Mucosa of descending colon (tissue), 3 donors: ENCODE measurements around the gene SPATA19. TPM values are rescaled to one million over a fixed set of nuclear protein-coding genes. Genes with fewer than 3 reads are reported as not detected.

Source experiments
- ATAC-seq: fragments of 200-7000 bp; cut with Tn5 transposase; one replicate; pipeline ENCODE4 v1.9.1; 2020; ENCODE audit warnings: mild to moderate bottlenecking, moderate library complexity
- DNase-seq, 3 donors: peaks; one replicate each; pipeline ENCODE4 v3.0.0-alpha.2; 2020
- H3K36me3 ChIP-seq: fragments of 200-600 bp; one replicate; pipeline ENCODE4 v1.8.0; 2021; ENCODE audit warnings: low read depth, mild to moderate bottlenecking
- H3K4me1 ChIP-seq: fragments of 200-600 bp; one replicate; pipeline ENCODE4 v1.8.0; 2021; ENCODE audit warnings: low read depth, mild to moderate bottlenecking
- H3K4me3 ChIP-seq: fragments of 200-600 bp; one replicate; pipeline ENCODE4 v1.8.0; 2021; ENCODE audit warnings: mild to moderate bottlenecking
- H3K9me3 ChIP-seq: fragments of 200-600 bp; one replicate; pipeline ENCODE4 v1.8.0; 2021; ENCODE audit warnings: mild to moderate bottlenecking
- CTCF ChIP-seq: fragments of 200-600 bp; IDR thresholded peaks from one replicate; pipeline ENCODE4 v1.8.0; 2022; ENCODE audit warnings: antibody characterized with exemption, mild to moderate bottlenecking
- intact Hi-C, 2 donors: fragments of 100-400 bp; cut with DNase I in 1 of 2; cut with micrococcal nuclease in 1 of 2; formaldehyde crosslinking; loops; one replicate each; pipeline versions ENCODE4 v1.11.0 to v1.11.1; 2022; cut with DNase I, micrococcal nuclease
- total RNA-seq, 3 donors: library from RNA; stranded (reverse); fragmentation: NEBNext Ultra II Directional in 2 of 3; extraction: Animal tissue kit (Norgen Biotek cat#: 25700) in 2 of 3; gene quantifications; one replicate each; pipeline versions ENCODE4 v1.2.1 to v1.2.4, GENCODE V29; 2021 to 2023
- donor health status: DM: no; HTN: no; CAD: no; lungs with moderate emphysema.
- donor health status: DM: no; HTN: no; CAD: no.
- donor health status: DM: no; HTN: yes; CAD: no.

SPATA19 gene
- total RNA-seq, 3 donors from 2014 or later: not detected

GRCh38 chr11:133815636-133816035 is 29.7 kb downstream of the SPATA19 start:
- Histone ChIP-seq H3K36me3 (no peaks in the 10 kb centered on the region), H3K4me3 (no peak overlapping the region), H3K9me3 (no peaks in the 10 kb centered on the region), H3K4me1 (no peaks in the 10 kb centered on the region)
- intact Hi-C loops: no loop called here
- TF ChIP-seq CTCF: no peak
- ATAC-seq (no peak), DNase-seq (no peak)

- no peak for TF ChIP-seq CTCF
Measured at GRCh38 chr11:133814588-133815100, 30.7 kb downstream of the SPATA19 start.

GRCh38 chr11:133811850-133812685 is 33.2 kb downstream of the SPATA19 start:
- H3K4me3 ChIP-seq: no peak overlapping the region
- intact Hi-C loops: no loop called here
- ATAC-seq (no peak), DNase-seq (no peak)
- no peaks in the 10 kb centered on the region for H3K4me1 ChIP-seq
- no peaks in the 10 kb centered on the region for H3K36me3 ChIP-seq
- no peak for TF ChIP-seq CTCF
- no peaks in the 10 kb centered on the region for H3K9me3 ChIP-seq

More at GRCh38 chr11:133814588-133815100, 30.7 kb downstream of the SPATA19 start:
- no peak for ATAC-seq
- Histone ChIP-seq H3K36me3 (no peaks in the 10 kb centered on the region), H3K9me3 (no peaks in the 10 kb centered on the region), H3K4me3 (no peak overlapping the region), H3K4me1 (no peaks in the 10 kb centered on the region)
- no peak for DNase-seq
- intact Hi-C loops: no loop called here

GRCh38 chr11:133810766-133811165 is 34.5 kb downstream of the SPATA19 start:
- intact Hi-C loops: no loop called here
- Histone ChIP-seq H3K36me3 (no peaks in the 10 kb centered on the region), H3K4me3 (no peak overlapping the region), H3K4me1 (no peaks in the 10 kb centered on the region), H3K9me3 (no peaks in the 10 kb centered on the region)
- TF ChIP-seq CTCF: no peak
- DNase-seq (no peak), ATAC-seq (no peak)

- no peak for TF ChIP-seq CTCF
- intact Hi-C loops: no loop called here
- DNase-seq (no peak), ATAC-seq (no peak)
- no peaks in the 10 kb centered on the region for H3K4me1 ChIP-seq
- H3K9me3 ChIP-seq: no peaks in the 10 kb centered on the region
- H3K36me3 ChIP-seq: no peaks in the 10 kb centered on the region
- H3K4me3 ChIP-seq: no peak overlapping the region
Measured at GRCh38 chr11:133809569-133810491, 35.5 kb downstream of the SPATA19 start.
